ENCODE results near the gene SH3PXD2A. TPM values are rescaled to one million over a fixed set of nuclear protein-coding genes. Genes with fewer than 3 reads are reported as not detected.

The SH3PXD2A gene
- total RNA-seq, 1 experiment from 2014 or later = 0.07 TPM

- Histone ChIP-seq H3K79me2 (ENCODE audit: low read length) (no peaks in the 10 kb centered on the region), H3K4me3 (ENCODE audit: low read length) (no peak overlapping the region), H3K9ac (ENCODE audit: low read length) (no peak overlapping the region), H3K9me3 (ENCODE audit: low read length) (no peaks in the 10 kb centered on the region), H2AFZ (ENCODE audit: low read length) (no peak overlapping the region), H3K4me1 (ENCODE audit: low read length) (no peaks in the 10 kb centered on the region), H3K9me2 (replicated peaks; ENCODE audit: insufficient read depth, low read length) (no peaks in the 10 kb centered on the region), H3K27ac (ENCODE audit: low read length) (no peak overlapping the region), H3K36me3 (ENCODE audit: insufficient read depth, low read length) (no peaks in the 10 kb centered on the region), H4K20me1 (ENCODE audit: insufficient read depth, low read depth, low read length) (no peaks in the 10 kb centered on the region; the same call in 1 of the 2 replicates), H3K27me3 (ENCODE audit: low read length) (no peaks in the 10 kb centered on the region), H3K4me2 (ENCODE audit: low read depth, low read length, poor library complexity, severe bottlenecking) (no peak overlapping the region)
- no peak for DNase-seq
These were observed 212.0 kb downstream of the SH3PXD2A start for GRCh38 chr10:103643381-103643780.

GRCh38 chr10:103641326-103641725 lies 214.1 kb downstream of the SH3PXD2A start:
- no peaks in the 10 kb centered on the region for H3K36me3 ChIP-seq (ENCODE audit: insufficient read depth, low read length)
- H3K9me3 ChIP-seq (ENCODE audit: low read length) = no peaks in the 10 kb centered on the region
- H3K27ac ChIP-seq (ENCODE audit: low read length) = no peak overlapping the region

GRCh38 chr10:103640436-103641181 lies 214.8 kb downstream of the SH3PXD2A start:
- H3K9me2 ChIP-seq (replicated peaks; ENCODE audit: insufficient read depth, low read length) = no peaks in the 10 kb centered on the region
- no peaks in the 10 kb centered on the region for H3K79me2 ChIP-seq (ENCODE audit: low read length)
- no peak overlapping the region for H3K9ac ChIP-seq (ENCODE audit: low read length)
- H2AFZ ChIP-seq (ENCODE audit: low read length) = no peak overlapping the region
- DNase-seq = no peak
- no peaks in the 10 kb centered on the region for H3K9me3 ChIP-seq (ENCODE audit: low read length)
- H3K36me3 ChIP-seq (ENCODE audit: insufficient read depth, low read length) = no peaks in the 10 kb centered on the region
- no peaks in the 10 kb centered on the region for H3K27me3 ChIP-seq (ENCODE audit: low read length)
- no peak overlapping the region for H3K27ac ChIP-seq (ENCODE audit: low read length)
- no peaks in the 10 kb centered on the region; the same call in 1 of the 2 replicates for H4K20me1 ChIP-seq (ENCODE audit: insufficient read depth, low read depth, low read length)
- H3K4me3 ChIP-seq (ENCODE audit: low read length) = no peak overlapping the region
- no peaks in the 10 kb centered on the region for H3K4me1 ChIP-seq (ENCODE audit: low read length)
- no peak overlapping the region for H3K4me2 ChIP-seq (ENCODE audit: low read depth, low read length, poor library complexity, severe bottlenecking)

More at GRCh38 chr10:103641326-103641725, 214.1 kb downstream of the SH3PXD2A start:
- Histone ChIP-seq H4K20me1 (ENCODE audit: insufficient read depth, low read depth, low read length) (no peaks in the 10 kb centered on the region; the same call in 1 of the 2 replicates), H3K27me3 (ENCODE audit: low read length) (no peaks in the 10 kb centered on the region), H2AFZ (ENCODE audit: low read length) (no peak overlapping the region), H3K4me2 (ENCODE audit: low read depth, low read length, poor library complexity, severe bottlenecking) (no peak overlapping the region), H3K4me3 (ENCODE audit: low read length) (no peak overlapping the region), H3K79me2 (ENCODE audit: low read length) (no peaks in the 10 kb centered on the region), H3K9me2 (replicated peaks; ENCODE audit: insufficient read depth, low read length) (no peaks in the 10 kb centered on the region), H3K9ac (ENCODE audit: low read length) (no peak overlapping the region), H3K4me1 (ENCODE audit: low read length) (no peaks in the 10 kb centered on the region)
- DNase-seq = no peak

GRCh38 chr10:103638948-103639347 lies 216.4 kb downstream of the SH3PXD2A start:
- Histone ChIP-seq H2AFZ (ENCODE audit: low read length) (no peak overlapping the region), H4K20me1 (ENCODE audit: insufficient read depth, low read depth, low read length) (no peaks in the 10 kb centered on the region; the same call in 1 of the 2 replicates), H3K27ac (ENCODE audit: low read length) (no peak overlapping the region), H3K9me3 (ENCODE audit: low read length) (no peaks in the 10 kb centered on the region), H3K27me3 (ENCODE audit: low read length) (no peaks in the 10 kb centered on the region), H3K9ac (ENCODE audit: low read length) (no peak overlapping the region), H3K79me2 (ENCODE audit: low read length) (no peaks in the 10 kb centered on the region), H3K9me2 (replicated peaks; ENCODE audit: insufficient read depth, low read length) (no peaks in the 10 kb centered on the region), H3K36me3 (ENCODE audit: insufficient read depth, low read length) (no peaks in the 10 kb centered on the region), H3K4me1 (ENCODE audit: low read length) (no peaks in the 10 kb centered on the region), H3K4me3 (ENCODE audit: low read length) (no peak overlapping the region), H3K4me2 (ENCODE audit: low read depth, low read length, poor library complexity, severe bottlenecking) (no peak overlapping the region)
- no peak for DNase-seq

GRCh38 chr10:103637927-103638557 lies 217.3 kb downstream of the SH3PXD2A start:
- H3K4me1 ChIP-seq (ENCODE audit: low read length) = no peaks in the 10 kb centered on the region
- no peaks in the 10 kb centered on the region for H3K27me3 ChIP-seq (ENCODE audit: low read length)
- H3K79me2 ChIP-seq (ENCODE audit: low read length) = no peaks in the 10 kb centered on the region
- no peaks in the 10 kb centered on the region; the same call in 1 of the 2 replicates for H4K20me1 ChIP-seq (ENCODE audit: insufficient read depth, low read depth, low read length)
- no peak overlapping the region for H2AFZ ChIP-seq (ENCODE audit: low read length)
- H3K9me2 ChIP-seq (replicated peaks; ENCODE audit: insufficient read depth, low read length) = no peaks in the 10 kb centered on the region
- H3K27ac ChIP-seq (ENCODE audit: low read length) = no peak overlapping the region
- H3K4me3 ChIP-seq (ENCODE audit: low read length) = no peak overlapping the region
- no peaks in the 10 kb centered on the region for H3K9me3 ChIP-seq (ENCODE audit: low read length)
- DNase-seq = no peak
- no peak overlapping the region for H3K4me2 ChIP-seq (ENCODE audit: low read depth, low read length, poor library complexity, severe bottlenecking)
- H3K36me3 ChIP-seq (ENCODE audit: insufficient read depth, low read length) = no peaks in the 10 kb centered on the region
- H3K9ac ChIP-seq (ENCODE audit: low read length) = no peak overlapping the region

- H3K9me3 ChIP-seq (ENCODE audit: low read length) = no peaks in the 10 kb centered on the region
- no peak overlapping the region for H3K4me2 ChIP-seq (ENCODE audit: low read depth, low read length, poor library complexity, severe bottlenecking)
- no peaks in the 10 kb centered on the region for H3K79me2 ChIP-seq (ENCODE audit: low read length)
- H3K36me3 ChIP-seq (ENCODE audit: insufficient read depth, low read length) = no peaks in the 10 kb centered on the region
- H3K27ac ChIP-seq (ENCODE audit: low read length) = no peak overlapping the region
- H4K20me1 ChIP-seq (ENCODE audit: insufficient read depth, low read depth, low read length) = no peaks in the 10 kb centered on the region; the same call in 1 of the 2 replicates
- no peaks in the 10 kb centered on the region for H3K4me1 ChIP-seq (ENCODE audit: low read length)
- H3K9me2 ChIP-seq (replicated peaks; ENCODE audit: insufficient read depth, low read length) = no peaks in the 10 kb centered on the region
- H2AFZ ChIP-seq (ENCODE audit: low read length) = no peak overlapping the region
- H3K9ac ChIP-seq (ENCODE audit: low read length) = no peak overlapping the region
- H3K27me3 ChIP-seq (ENCODE audit: low read length) = no peaks in the 10 kb centered on the region
- no peak overlapping the region for H3K4me3 ChIP-seq (ENCODE audit: low read length)
- no peak for DNase-seq
These were observed 218.4 kb downstream of the SH3PXD2A start for GRCh38 chr10:103637011-103637410.

GRCh38 chr10:103636492-103636891 lies 218.9 kb downstream of the SH3PXD2A start:
- Histone ChIP-seq H3K9ac (ENCODE audit: low read length) (no peak overlapping the region), H2AFZ (ENCODE audit: low read length) (no peak overlapping the region), H3K79me2 (ENCODE audit: low read length) (no peaks in the 10 kb centered on the region), H3K9me2 (replicated peaks; ENCODE audit: insufficient read depth, low read length) (no peaks in the 10 kb centered on the region), H3K9me3 (ENCODE audit: low read length) (no peaks in the 10 kb centered on the region), H3K4me3 (ENCODE audit: low read length) (no peak overlapping the region), H3K36me3 (ENCODE audit: insufficient read depth, low read length) (no peaks in the 10 kb centered on the region), H3K4me2 (ENCODE audit: low read depth, low read length, poor library complexity, severe bottlenecking) (no peak overlapping the region), H3K4me1 (ENCODE audit: low read length) (no peaks in the 10 kb centered on the region), H3K27me3 (ENCODE audit: low read length) (no peaks in the 10 kb centered on the region), H4K20me1 (ENCODE audit: insufficient read depth, low read depth, low read length) (no peaks in the 10 kb centered on the region; the same call in 1 of the 2 replicates), H3K27ac (ENCODE audit: low read length) (no peak overlapping the region)
- no peak for DNase-seq

GRCh38 chr10:103635580-103635979 lies 219.8 kb downstream of the SH3PXD2A start:
- H3K4me1 ChIP-seq (ENCODE audit: low read length) = no peaks in the 10 kb centered on the region

More at GRCh38 chr10:103635580-103635979, 219.8 kb downstream of the SH3PXD2A start:
- no peak overlapping the region for H3K27ac ChIP-seq (ENCODE audit: low read length)
- no peaks in the 10 kb centered on the region for H3K27me3 ChIP-seq (ENCODE audit: low read length)
- no peaks in the 10 kb centered on the region for H4K20me1 ChIP-seq (ENCODE audit: insufficient read depth, low read depth, low read length)
- no peak for DNase-seq
- H2AFZ ChIP-seq (ENCODE audit: low read length) = no peak overlapping the region
- H3K9ac ChIP-seq (ENCODE audit: low read length) = no peak overlapping the region
- H3K9me3 ChIP-seq (ENCODE audit: low read length) = no peaks in the 10 kb centered on the region
- no peak overlapping the region for H3K4me3 ChIP-seq (ENCODE audit: low read length)
- H3K4me2 ChIP-seq (ENCODE audit: low read depth, low read length, poor library complexity, severe bottlenecking) = no peak overlapping the region
- H3K36me3 ChIP-seq (ENCODE audit: insufficient read depth, low read length) = no peaks in the 10 kb centered on the region
- no peaks in the 10 kb centered on the region for H3K79me2 ChIP-seq (ENCODE audit: low read length)
- H3K9me2 ChIP-seq (replicated peaks; ENCODE audit: insufficient read depth, low read length) = no peaks in the 10 kb centered on the region

All from Karpas-422 (cell line).